ELR (cell line): ENCODE data around the gene GPR62.

ENCODE experiments used
- DNase-seq: peaks from one replicate; pipeline ENCODE4 v3.0.0-alpha.2; 2015; ENCODE audit warnings: low read depth

The GPR62 gene

GRCh38 chr3:51955893-51956770 lies 951 bp downstream of the GPR62 start:
- no peak for DNase-seq

GRCh38 chr3:51957520-51958205 lies 2.5 kb downstream of the GPR62 start:
- DNase-seq = no peak

GRCh38 chr3:51958603-51959521 lies 3.7 kb downstream of the GPR62 start:
- DNase-seq = no peak

- no peak for DNase-seq
Measured at GRCh38 chr3:51959651-51960050, 4.5 kb downstream of the GPR62 start.

- DNase-seq = no peak
Measured at GRCh38 chr3:51960386-51960785, 5.2 kb downstream of the GPR62 start.

GRCh38 chr3:51961011-51961410 lies 5.8 kb downstream of the GPR62 start:
- no peak for DNase-seq

- DNase-seq = no peak
Measured at GRCh38 chr3:51961602-51962569, 6.7 kb downstream of the GPR62 start.

- DNase-seq = no peak
Measured at GRCh38 chr3:51962854-51963530, 7.8 kb downstream of the GPR62 start.

GRCh38 chr3:51963951-51964451 lies 8.8 kb downstream of the GPR62 start:
- DNase-seq = no peak

GRCh38 chr3:51964521-51964920 lies 9.3 kb downstream of the GPR62 start:
- DNase-seq = no peak

- no peak for DNase-seq
Measured at GRCh38 chr3:51966016-51966415, 10.8 kb downstream of the GPR62 start.

GRCh38 chr3:51966486-51966885 lies 11.3 kb downstream of the GPR62 start:
- no peak for DNase-seq

- no peak for DNase-seq
Measured at GRCh38 chr3:51966922-51967383, 11.8 kb downstream of the GPR62 start.

GRCh38 chr3:51967384-51968169 lies 12.4 kb downstream of the GPR62 start, which contains the start of gene PCBP4:
Gene PCBP4, minus strand, starts transcription at chr3:51967454. Its CDS starts 6,214 bp downstream, at chr3:51961240.
- DNase-seq = peak; percentile 51

GRCh38 chr3:51968170-51968775 lies 13.1 kb downstream of the GPR62 start:
- DNase-seq = no peak

GRCh38 chr3:51968883-51969678 lies 13.9 kb downstream of the GPR62 start:
- DNase-seq = no peak

- DNase-seq = no peak
Measured at GRCh38 chr3:51969841-51970240, 14.7 kb downstream of the GPR62 start.
